HCT116 (cell line): ENCODE measurements around the gene ARRDC2.
"Not testable (repeated sequence)": the region's sequence is repeated elsewhere in the genome, so short reads cannot be mapped to it uniquely, and the experiment has no call there.

Experiments
- POLR2AphosphoS5 ChIP-seq: IDR thresholded peaks from 2 replicates; pipeline ENCODE4 v1.6.1; 2011; ENCODE audit warnings: mild to moderate bottlenecking, low read depth, low read length, moderate library complexity
- TF ChIP-seq, protein P1 (sequence below), 3 experiments: fragments of 200-600 bp in 1 of 3; sonication (generic) in 1 of 3; IDR thresholded peaks in 2 of 3; conservative IDR thresholded peaks in 1 of 3; 2 replicates each; pipeline ENCODE4 v1.5.1; 2012 to 2017; ENCODE audit warnings: low read depth in 2 of 3, low read length in 2 of 3, antibody characterized with exemption in 1 of 3, borderline replicate concordance in 1 of 3, control low read depth in 1 of 3, mild to moderate bottlenecking in 1 of 3, mixed read lengths in 1 of 3, mixed run types in 1 of 3, moderate library complexity in 1 of 3; ENCODE audit not compliant: insufficient read depth in 1 of 3

DNA sequence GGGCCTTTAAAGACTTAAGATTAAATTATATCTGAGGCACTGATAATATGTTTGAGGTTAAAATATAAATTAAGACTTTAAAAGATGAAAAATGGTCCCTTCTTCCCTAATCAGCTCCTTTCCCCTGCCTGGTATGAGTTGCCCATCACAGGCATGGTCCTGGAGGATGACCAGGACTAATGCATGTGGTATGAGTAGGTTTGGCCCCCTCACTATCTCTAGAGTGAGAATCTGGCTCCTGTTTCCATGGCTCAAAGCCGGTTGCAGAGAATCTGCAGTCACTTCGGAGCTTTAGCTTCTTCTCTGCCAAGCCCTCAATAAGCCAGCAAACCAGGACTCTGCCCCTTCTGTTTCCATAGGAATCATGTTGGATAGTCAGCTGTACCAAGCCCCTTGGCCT lies 24.1 kb downstream of the ARRDC2 start:
- TF ChIP-seq, protein P1, sequence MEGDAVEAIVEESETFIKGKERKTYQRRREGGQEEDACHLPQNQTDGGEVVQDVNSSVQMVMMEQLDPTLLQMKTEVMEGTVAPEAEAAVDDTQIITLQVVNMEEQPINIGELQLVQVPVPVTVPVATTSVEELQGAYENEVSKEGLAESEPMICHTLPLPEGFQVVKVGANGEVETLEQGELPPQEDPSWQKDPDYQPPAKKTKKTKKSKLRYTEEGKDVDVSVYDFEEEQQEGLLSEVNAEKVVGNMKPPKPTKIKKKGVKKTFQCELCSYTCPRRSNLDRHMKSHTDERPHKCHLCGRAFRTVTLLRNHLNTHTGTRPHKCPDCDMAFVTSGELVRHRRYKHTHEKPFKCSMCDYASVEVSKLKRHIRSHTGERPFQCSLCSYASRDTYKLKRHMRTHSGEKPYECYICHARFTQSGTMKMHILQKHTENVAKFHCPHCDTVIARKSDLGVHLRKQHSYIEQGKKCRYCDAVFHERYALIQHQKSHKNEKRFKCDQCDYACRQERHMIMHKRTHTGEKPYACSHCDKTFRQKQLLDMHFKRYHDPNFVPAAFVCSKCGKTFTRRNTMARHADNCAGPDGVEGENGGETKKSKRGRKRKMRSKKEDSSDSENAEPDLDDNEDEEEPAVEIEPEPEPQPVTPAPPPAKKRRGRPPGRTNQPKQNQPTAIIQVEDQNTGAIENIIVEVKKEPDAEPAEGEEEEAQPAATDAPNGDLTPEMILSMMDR (IDR thresholded peaks at IDR 0.05 in 2 of 3, conservative IDR thresholded peaks at IDR 0.05 in 1 of 3; ENCODE audit: borderline replicate concordance in 1 of 3, insufficient read depth in 1 of 3, low read depth in 2 of 3, low read length in 2 of 3) = not testable (repeated sequence)
- not testable (repeated sequence) for TF ChIP-seq POLR2AphosphoS5
